ENCODE data around the gene FBLL1. TPM values are rescaled to one million over a fixed set of nuclear protein-coding genes. Genes with fewer than 3 reads are reported as not detected.

Gene FBLL1
- total and polyA plus RNA-seq, 10 of the 15 experiments (the other 5 are each of a cell fraction or from before 2014, with no cell fraction given): 0.04 to 0.23 (median 0.15) TPM; not detected in 7

GRCh38 chr5:168531191-168531590 lies 2.1 kb downstream of the FBLL1 start:
- no peaks in the 10 kb centered on the region for H4K20me1 ChIP-seq (ENCODE audit: control insufficient read depth, insufficient read depth)
- BruUV-seq (replicated peaks): no TSS peak
- DNase-seq (ENCODE audit: low read depth, low spot score) (no peak), FAIRE-seq (no peak), ATAC-seq (no peak)
- in situ Hi-C loops (cut with MboI): no loop called here
- no peak overlapping the region for H3K4me2 ChIP-seq (ENCODE audit: control insufficient read depth, insufficient read depth)
- no peaks in the 10 kb centered on the region for H3K4me1 ChIP-seq (ENCODE audit: control insufficient read depth, insufficient read depth, low read length)
- H2AFZ ChIP-seq (ENCODE audit: control insufficient read depth, low read depth, low read length): no peak overlapping the region
- peaks cover 2% of the 10 kb centered on the region; the same call in 1 of the 3 replicates for H3K9me3 ChIP-seq (replicated peaks; ENCODE audit: control insufficient read depth, insufficient read depth, low read length)
- ChIA-PET RAD21 (ENCODE audit: unreplicated experiment) (no interaction called here), CTCF (interaction anchor here (1.2 kb wide), 1 partner anchor 8 kb away, joined by 3 read pairs; no protein-coding TSS in a partner anchor), POLR2A (no interaction called here), SMC1A (ENCODE audit: uncharacterized antibody, unreplicated experiment) (no interaction called here)
- WGBS (ENCODE audit: insufficient coverage, insufficient replicate concordance, low lambda C conversion rate, missing lambda C conversion rate): 50% methylated on average over 5 of the region's 5 CpGs
- no peak overlapping the region for H3K4me3 ChIP-seq
- intact Hi-C loops (cut with micrococcal nuclease; ENCODE audit: unreplicated experiment): no loop called here
- H3K79me2 ChIP-seq (ENCODE audit: control insufficient read depth, insufficient read depth, low read length): no peaks in the 10 kb centered on the region
- H3K36me3 ChIP-seq (ENCODE audit: control insufficient read depth in 2 of 2, insufficient read depth in 2 of 2, low read length in 1 of 2): no peaks in the 10 kb centered on the region
- no peak overlapping the region for H3K27ac ChIP-seq (ENCODE audit: control insufficient read depth, insufficient read depth)
- peaks cover 0 to 3% of the 10 kb centered on the region in 2 experiments; a peak in 1 of 4 replicates for H3K27me3 ChIP-seq (replicated peaks in 1 of 2; ENCODE audit: control insufficient read depth in 2 of 2, insufficient read depth in 2 of 2, low read length in 1 of 2)
- H3K9ac ChIP-seq (ENCODE audit: control insufficient read depth, insufficient read depth, low read length): no peak overlapping the region
- TF ChIP-seq YY1 (IDR thresholded peaks at IDR 0.05; ENCODE audit: low read depth, low read length) (no peak), BCL11A (IDR thresholded peaks at IDR 0.05; ENCODE audit: low read depth, low read length) (no peak), ZBTB40 (IDR thresholded peaks at IDR 0.05; ENCODE audit: borderline replicate concordance) (no peak), IKZF2 (IDR thresholded peaks at IDR 0.05) (no peak), NFYA (IDR thresholded peaks at IDR 0.05; ENCODE audit: borderline replicate concordance, low read depth, low read length) (no peak), CUX1 (IDR thresholded peaks at IDR 0.05; ENCODE audit: insufficient replicate concordance, low read depth, low read length) (no peak), BMI1 (IDR thresholded peaks at IDR 0.05; ENCODE audit: borderline replicate concordance) (no peak), NFIC (IDR thresholded peaks at IDR 0.05; ENCODE audit: low read depth, low read length) (no peak), TAF1 (IDR thresholded peaks at IDR 0.05; ENCODE audit: borderline replicate concordance, low read depth, low read length) (no peak), SUPT20H (IDR thresholded peaks at IDR 0.05; ENCODE audit: borderline replicate concordance, control insufficient read depth, low read depth, low read length) (no peak), MYB (IDR thresholded peaks at IDR 0.05; ENCODE audit: borderline replicate concordance, low read depth, low read length) (no peak), ZBTB4 (CRISPR knock-in tag; IDR thresholded peaks at IDR 0.05) (no peak)
